Activated T-cell treated with anti-CD3 and anti-CD28 coated beads, Interleukin-2, amount 50 U/mL, for 4 hours (primary cell): ENCODE results near the gene CPHXL. TPM values are rescaled to one million over a fixed set of nuclear protein-coding genes. Genes with fewer than 3 reads are reported as not detected.

ENCODE experiments used
- ATAC-seq, 2 donors: fragments of 200-7000 bp; cut with Tn5 transposase; one replicate each; pipeline ENCODE4 v1.10.0; 2021
- DNase-seq: peaks from one replicate; pipeline ENCODE4 v3.0.0-alpha.2; 2020
- H3K27me3 Mint-ChIP-seq: one replicate; pipeline ENCODE4 v1.8.0; 2021; ENCODE audit warnings: low read depth, mixed read lengths
- H3K36me3 Mint-ChIP-seq: one replicate; pipeline ENCODE4 v1.8.0; 2022; ENCODE audit warnings: mixed read lengths; ENCODE audit not compliant: insufficient read depth
- H3K4me1 Mint-ChIP-seq: one replicate; pipeline ENCODE4 v1.8.0; 2021; ENCODE audit warnings: low read depth, mixed read lengths
- H3K4me3 Mint-ChIP-seq: one replicate; pipeline ENCODE4 v1.8.0; 2021; ENCODE audit warnings: mild to moderate bottlenecking, moderate library complexity, mixed read lengths
- H3K9me3 Mint-ChIP-seq: one replicate; pipeline ENCODE4 v1.8.0; 2021; ENCODE audit warnings: mixed read lengths
- total RNA-seq, 3 donors: library from RNA; stranded (reverse); gene quantifications; one replicate each; pipeline ENCODE4 v1.2.1, GENCODE V29; 2021

The CPHXL gene
- not detected for total RNA-seq

DNA sequence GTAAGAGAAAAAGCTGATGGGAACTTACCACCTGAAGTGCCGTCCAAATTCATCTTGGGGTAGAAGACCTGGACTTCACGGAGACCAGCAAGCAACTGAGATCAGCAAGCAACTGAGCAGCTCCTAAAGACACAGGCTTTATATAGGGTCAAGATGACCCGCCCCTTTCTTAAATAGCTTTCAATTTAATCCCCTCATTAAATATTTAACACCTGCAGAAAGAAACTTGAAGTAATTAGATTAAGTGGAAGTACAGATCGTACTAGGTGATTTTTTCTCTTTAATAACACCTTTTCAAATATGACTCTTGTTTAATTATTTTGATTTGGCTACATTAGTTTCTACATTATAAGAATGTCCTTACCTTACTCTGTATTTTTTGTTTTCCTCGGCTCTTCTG lies at the start of gene CPHXL:
CPHXL (minus strand) TSS at position 101 of the 400 bp plus-strand sequence; CDS start at position 53, 48 bp downstream.
- Mint-ChIP-seq H3K9me3 (no peaks in the 10 kb centered on the region), H3K27me3 (peaks cover 3% of the 10 kb centered on the region), H3K4me3 (no peak within 1 kb of the TSS), H3K4me1 (no peaks in the 10 kb centered on the region), H3K36me3 (no peaks in the 10 kb centered on the region)
- DNase-seq = no peak
- ATAC-seq = no peak

DNA sequence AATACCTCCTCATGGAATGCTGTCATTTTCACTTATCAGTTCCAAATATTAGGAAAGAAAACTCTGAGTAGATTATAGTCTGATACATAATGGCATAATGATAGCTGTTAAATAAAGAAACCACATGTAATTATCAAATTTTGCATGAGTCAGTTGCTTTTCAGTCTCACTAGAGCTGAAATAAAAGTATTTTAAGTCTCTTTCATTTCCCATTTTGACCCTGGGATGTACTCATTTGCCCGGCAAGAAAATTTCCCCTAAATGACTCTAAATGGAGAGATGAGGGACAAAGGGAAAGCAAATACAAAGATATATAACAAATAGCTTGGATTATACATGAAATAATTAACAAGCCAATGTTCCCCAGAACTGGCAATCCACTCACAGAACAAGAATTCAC lies 47.9 kb upstream of the CPHXL start:
- H3K27me3 Mint-ChIP-seq = peaks cover 45% of the 10 kb centered on the region
- no peaks in the 10 kb centered on the region for H3K4me1 Mint-ChIP-seq
- no peaks in the 10 kb centered on the region for H3K36me3 Mint-ChIP-seq
- no peak for DNase-seq
- no peaks in the 10 kb centered on the region for H3K9me3 Mint-ChIP-seq
- no peak for ATAC-seq
- H3K4me3 Mint-ChIP-seq = no peak overlapping the region

DNA sequence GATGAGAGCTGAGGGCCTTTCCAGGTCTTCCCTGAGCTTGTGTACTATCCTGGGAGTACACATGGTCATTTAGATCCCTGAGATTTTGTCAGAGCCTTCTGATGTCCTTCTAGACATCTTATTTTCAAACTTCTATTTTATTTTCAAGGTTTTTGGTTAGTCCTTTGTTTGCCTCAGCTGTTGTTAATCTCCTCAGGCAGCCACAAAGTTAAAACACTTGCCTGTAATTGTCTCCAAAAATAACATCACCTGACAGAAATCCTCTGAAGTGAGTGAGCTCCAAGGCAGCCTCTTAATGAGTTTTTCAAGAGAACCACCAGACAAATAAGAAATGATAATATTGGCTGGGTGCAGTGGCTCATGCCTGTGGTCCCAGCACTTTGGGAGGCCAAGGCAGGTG lies 43.8 kb upstream of the CPHXL start:
- Mint-ChIP-seq H3K9me3 (no peaks in the 10 kb centered on the region), H3K36me3 (no peaks in the 10 kb centered on the region), H3K4me3 (no peak overlapping the region), H3K27me3 (peaks cover 18% of the 10 kb centered on the region), H3K4me1 (no peaks in the 10 kb centered on the region)
- DNase-seq (no peak), ATAC-seq (no peak)

GRCh38 chr16:75764154-75764768 lies 38.0 kb upstream of the CPHXL start:
- Mint-ChIP-seq H3K36me3 (no peaks in the 10 kb centered on the region), H3K27me3 (peaks cover 4% of the 10 kb centered on the region), H3K4me3 (no peak overlapping the region), H3K4me1 (peaks cover 9% of the 10 kb centered on the region), H3K9me3 (no peaks in the 10 kb centered on the region)
- DNase-seq (peak; percentile 40), ATAC-seq (peak; percentile 89 to 90)

GRCh38 chr16:75763204-75763603 lies 36.9 kb upstream of the CPHXL start:
- Mint-ChIP-seq H3K4me3 (no peak overlapping the region), H3K4me1 (peaks cover 9% of the 10 kb centered on the region), H3K36me3 (no peaks in the 10 kb centered on the region), H3K27me3 (peaks cover 4% of the 10 kb centered on the region), H3K9me3 (no peaks in the 10 kb centered on the region)
- no peak for DNase-seq
- no peak for ATAC-seq

DNA sequence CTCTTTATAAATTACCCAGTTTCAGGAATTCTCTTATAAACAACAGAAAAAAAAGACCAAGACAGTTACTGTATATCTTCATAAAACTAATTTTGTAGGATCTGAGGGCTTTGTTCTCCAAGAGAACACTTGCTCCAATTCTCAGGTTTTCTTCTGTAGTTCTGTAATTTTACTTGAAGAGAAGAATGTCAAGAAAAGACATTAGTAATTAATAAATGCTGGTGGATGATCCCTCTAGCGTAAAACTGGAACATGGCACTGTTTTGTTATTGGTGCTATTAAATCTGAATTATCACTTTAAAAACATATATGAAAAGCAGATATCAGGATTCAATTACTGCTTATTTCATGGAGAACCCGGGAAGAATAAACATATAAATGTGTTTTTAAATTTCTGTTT lies 36.5 kb upstream of the CPHXL start:
- Mint-ChIP-seq H3K4me3 (no peak overlapping the region), H3K4me1 (peaks cover 9% of the 10 kb centered on the region), H3K27me3 (peaks cover 3% of the 10 kb centered on the region), H3K9me3 (no peaks in the 10 kb centered on the region), H3K36me3 (no peaks in the 10 kb centered on the region)
- ATAC-seq = no peak
- DNase-seq = no peak

DNA sequence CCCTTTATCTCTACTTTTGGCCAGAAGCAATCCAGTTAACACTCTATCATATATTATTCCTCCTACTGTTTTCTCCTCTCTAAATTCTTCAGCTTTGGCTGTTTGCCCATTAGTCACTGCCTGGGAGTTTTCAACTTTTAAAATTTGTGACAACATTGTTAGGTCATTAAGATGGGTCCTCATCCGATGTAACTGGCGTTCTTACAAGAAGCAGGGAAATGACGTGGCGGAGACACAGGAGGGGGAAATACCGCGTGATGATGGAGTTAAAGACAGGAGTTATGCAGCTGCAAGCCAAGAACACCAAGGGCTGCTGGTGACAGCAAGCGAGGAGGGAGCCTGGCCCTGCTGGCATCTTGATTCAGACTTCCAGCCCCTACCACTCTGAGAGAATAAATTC lies 34.8 kb upstream of the CPHXL start:
- H3K36me3 Mint-ChIP-seq = no peaks in the 10 kb centered on the region
- DNase-seq (no peak), ATAC-seq (no peak)
- H3K4me1 Mint-ChIP-seq = peaks cover 9% of the 10 kb centered on the region
- no peak overlapping the region for H3K4me3 Mint-ChIP-seq
- no peaks in the 10 kb centered on the region for H3K9me3 Mint-ChIP-seq
- H3K27me3 Mint-ChIP-seq = peaks cover 3% of the 10 kb centered on the region

DNA sequence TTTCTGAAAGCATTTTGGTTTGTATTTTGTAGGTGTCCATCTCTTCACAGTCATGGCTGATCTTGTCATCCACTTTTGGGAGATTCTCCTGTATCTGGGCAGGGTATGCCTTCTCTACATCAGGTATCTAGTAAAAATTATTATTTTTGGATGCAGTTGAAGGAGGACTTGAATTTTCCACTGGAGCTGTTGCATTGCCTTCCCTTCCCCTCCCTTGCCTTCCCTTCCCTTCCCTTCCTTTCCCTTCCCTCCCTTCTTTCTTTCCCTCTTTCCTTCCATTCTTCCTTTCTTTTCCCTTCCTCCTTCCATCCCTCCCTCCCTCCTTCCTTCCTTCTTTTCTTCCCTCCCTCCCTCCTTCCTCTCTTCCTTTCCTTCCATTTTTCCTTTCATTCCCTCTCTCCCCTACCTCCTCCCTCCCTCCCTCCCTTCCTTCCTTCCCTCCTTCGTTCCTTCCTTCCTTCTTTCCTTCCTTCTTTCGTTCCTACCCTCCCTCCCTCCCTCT lies 33.8 kb upstream of the CPHXL start:
- H3K36me3 Mint-ChIP-seq = no peaks in the 10 kb centered on the region
- H3K4me1 Mint-ChIP-seq = peaks cover 9% of the 10 kb centered on the region
- peaks cover 3% of the 10 kb centered on the region for H3K27me3 Mint-ChIP-seq

GRCh38 chr16:75758215-75758614 lies 31.9 kb upstream of the CPHXL start:
- Mint-ChIP-seq H3K36me3 (no peaks in the 10 kb centered on the region), H3K4me1 (peaks cover 9% of the 10 kb centered on the region), H3K4me3 (no peak overlapping the region), H3K27me3 (peaks cover 3% of the 10 kb centered on the region), H3K9me3 (no peaks in the 10 kb centered on the region)
- ATAC-seq = no peak
- DNase-seq = no peak

More for the DNA sequence above, 33.8 kb upstream of the CPHXL start:
- DNase-seq (no peak), ATAC-seq (no peak)
- Mint-ChIP-seq H3K9me3 (no peaks in the 10 kb centered on the region), H3K4me3 (no peak overlapping the region)

GRCh38 chr16:75754141-75754540 lies 27.9 kb upstream of the CPHXL start:
- no peaks in the 10 kb centered on the region for H3K36me3 Mint-ChIP-seq
- no peaks in the 10 kb centered on the region for H3K27me3 Mint-ChIP-seq
- ATAC-seq = no peak
- no peaks in the 10 kb centered on the region for H3K4me1 Mint-ChIP-seq
- DNase-seq = no peak
- H3K9me3 Mint-ChIP-seq = no peaks in the 10 kb centered on the region
- no peak overlapping the region for H3K4me3 Mint-ChIP-seq

DNA sequence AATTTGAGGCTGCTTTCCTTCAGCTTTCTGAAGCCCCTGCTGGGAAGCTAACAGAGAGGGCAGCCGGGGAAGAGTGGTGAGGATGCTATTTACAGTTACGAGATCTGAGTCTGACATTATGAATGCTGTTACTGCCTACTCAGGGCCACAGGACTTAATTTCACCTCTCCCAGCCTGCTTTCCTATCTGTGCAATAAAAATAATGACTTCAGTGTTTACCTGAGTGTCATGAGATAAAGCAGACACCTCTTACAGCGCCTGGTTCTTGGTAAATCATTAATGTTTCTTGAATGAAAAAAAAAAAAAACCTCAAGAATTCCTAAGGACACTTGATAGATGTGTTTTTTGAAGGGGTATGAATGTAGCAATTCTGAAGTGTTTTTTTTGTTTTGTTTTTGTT lies 24.2 kb upstream of the CPHXL start:
- DNase-seq (no peak), ATAC-seq (no peak)
- Mint-ChIP-seq H3K9me3 (peaks cover 7% of the 10 kb centered on the region), H3K36me3 (no peaks in the 10 kb centered on the region), H3K27me3 (peaks cover 17% of the 10 kb centered on the region), H3K4me1 (no peaks in the 10 kb centered on the region), H3K4me3 (no peak overlapping the region)

DNA sequence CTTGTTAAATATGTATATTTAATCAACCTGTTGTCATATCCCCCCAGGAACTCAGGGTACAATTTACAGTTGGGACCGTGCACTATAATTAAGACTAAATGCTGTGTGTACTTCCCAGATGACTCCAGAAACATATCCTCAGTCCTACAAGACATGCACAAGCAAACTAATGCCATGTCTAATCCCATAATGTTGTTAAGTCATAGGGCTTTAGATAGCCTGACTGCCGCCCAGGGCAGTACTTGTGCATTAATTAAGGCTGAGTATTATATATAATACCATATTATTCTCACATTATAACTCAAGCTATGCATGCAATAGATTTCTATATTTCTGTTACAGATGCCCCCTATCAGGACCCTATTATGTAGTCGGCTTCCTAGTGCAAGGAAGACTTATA lies 20.1 kb upstream of the CPHXL start:
- Mint-ChIP-seq H3K27me3 (peaks cover 28% of the 10 kb centered on the region), H3K4me1 (no peaks in the 10 kb centered on the region), H3K4me3 (no peak overlapping the region), H3K36me3 (no peaks in the 10 kb centered on the region), H3K9me3 (peaks cover 19% of the 10 kb centered on the region)
- ATAC-seq = no peak
- no peak for DNase-seq

DNA sequence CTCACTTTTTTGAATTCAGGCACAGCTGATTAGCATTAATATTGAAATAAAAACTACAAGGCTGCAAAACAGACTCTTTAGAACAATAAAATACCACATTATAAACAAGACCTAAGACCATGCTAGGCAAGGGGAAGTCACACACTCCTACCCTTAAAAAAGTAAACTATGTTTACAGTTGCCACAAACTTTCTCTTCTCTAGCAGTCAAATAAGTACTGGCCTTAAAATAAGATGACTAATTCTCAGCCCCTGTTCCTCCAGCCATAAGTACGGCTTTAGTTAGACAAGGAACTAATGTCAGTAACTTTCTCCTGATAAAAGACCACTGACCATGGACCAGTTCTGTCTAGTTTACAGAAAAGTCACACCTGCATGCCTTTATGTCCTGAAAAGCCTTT lies 19.5 kb upstream of the CPHXL start:
- peaks cover 19% of the 10 kb centered on the region for H3K9me3 Mint-ChIP-seq

GRCh38 chr16:75745242-75745641 lies 19.0 kb upstream of the CPHXL start:
- peaks cover 28% of the 10 kb centered on the region for H3K27me3 Mint-ChIP-seq
- no peaks in the 10 kb centered on the region for H3K36me3 Mint-ChIP-seq
- H3K9me3 Mint-ChIP-seq = peaks cover 19% of the 10 kb centered on the region
- ATAC-seq (no peak), DNase-seq (no peak)
- H3K4me1 Mint-ChIP-seq = no peaks in the 10 kb centered on the region
- no peak overlapping the region for H3K4me3 Mint-ChIP-seq

More for the DNA sequence above, 19.5 kb upstream of the CPHXL start:
- Mint-ChIP-seq H3K36me3 (no peaks in the 10 kb centered on the region), H3K4me1 (no peaks in the 10 kb centered on the region), H3K4me3 (no peak overlapping the region), H3K27me3 (peaks cover 28% of the 10 kb centered on the region)
- DNase-seq = no peak
- ATAC-seq = no peak

DNA sequence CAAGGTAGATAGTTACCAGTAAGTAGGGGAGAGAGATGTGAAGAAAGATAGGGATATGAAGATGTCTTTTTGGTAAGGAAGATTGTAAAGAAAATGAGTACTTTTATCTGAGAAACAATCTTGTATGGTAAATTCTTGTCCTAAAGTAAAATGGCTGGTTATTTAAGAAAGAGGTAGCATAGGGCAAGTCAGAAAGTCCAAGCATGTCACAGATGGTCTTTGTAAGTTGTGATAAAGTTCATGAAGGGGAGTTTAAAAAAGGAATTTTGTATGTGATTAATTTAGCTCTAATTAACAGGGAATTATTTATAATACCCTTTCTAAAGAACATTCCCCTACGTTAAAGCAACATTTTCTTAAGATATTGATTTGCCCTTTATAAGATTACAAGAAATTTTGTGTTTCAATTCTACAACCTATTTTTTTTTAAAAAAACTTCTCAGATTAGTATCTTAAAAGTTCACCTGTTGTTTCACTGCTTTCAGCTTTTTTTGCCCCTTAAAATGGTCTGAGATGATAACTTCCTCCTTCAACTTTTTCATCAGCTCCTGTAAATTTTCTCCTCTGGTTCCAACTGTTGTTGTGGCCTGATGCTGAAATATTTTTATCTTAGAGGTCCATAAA lies 16.2 kb upstream of the CPHXL start:
- no peaks in the 10 kb centered on the region for H3K4me1 Mint-ChIP-seq
- DNase-seq (no peak), ATAC-seq (no peak)
- H3K36me3 Mint-ChIP-seq = no peaks in the 10 kb centered on the region
- H3K4me3 Mint-ChIP-seq = no peak overlapping the region
- H3K27me3 Mint-ChIP-seq = peaks cover 17% of the 10 kb centered on the region
- H3K9me3 Mint-ChIP-seq = peaks cover 12% of the 10 kb centered on the region
